OCI-LY1 (cell line): ENCODE data around the gene KLHDC4.

Source experiments
- H2AFZ ChIP-seq: fragments of 200-600 bp; sonication (generic), shearing (Covaris generic); 2 replicates; pipeline ENCODE4 v1.6.0; 2014; ENCODE audit warnings: antibody characterized with exemption, mild to moderate bottlenecking, low read length
- H3F3A ChIP-seq: fragments of 200-600 bp; sonication (generic), shearing (Covaris generic); 2 replicates; pipeline ENCODE4 v1.6.0; 2014; ENCODE audit warnings: mild to moderate bottlenecking, antibody characterized with exemption, low read length, moderate library complexity; ENCODE audit not compliant: insufficient read depth
- H3K27ac ChIP-seq: fragments of 200-600 bp; sonication (generic); 2 replicates; pipeline ENCODE4 v1.5.1; 2014; ENCODE audit warnings: low read length, mixed run types, mild to moderate bottlenecking, low read depth; ENCODE audit not compliant: poor library complexity, severe bottlenecking
- H3K27me3 ChIP-seq: fragments of 200-600 bp; sonication (generic); 2 replicates; pipeline ENCODE4 v1.6.0; 2014; ENCODE audit warnings: antibody characterized with exemption, mild to moderate bottlenecking, low read length, moderate library complexity; ENCODE audit not compliant: insufficient read depth
- H3K36me3 ChIP-seq: fragments of 200-600 bp; sonication (generic); 2 replicates; pipeline ENCODE4 v1.6.1; 2014; ENCODE audit warnings: mild to moderate bottlenecking, antibody characterized with exemption, low read length, moderate library complexity, mixed read lengths; ENCODE audit not compliant: insufficient read depth
- H3K4me1 ChIP-seq: fragments of 200-600 bp; sonication (generic); 2 replicates; pipeline ENCODE4 v1.5.1; 2014; ENCODE audit warnings: mild to moderate bottlenecking, low read length, moderate library complexity; ENCODE audit not compliant: insufficient read depth, severe bottlenecking
- H3K4me2 ChIP-seq: fragments of 200-600 bp; sonication (generic), shearing (Covaris generic); 2 replicates; pipeline ENCODE4 v1.6.1; 2014; ENCODE audit warnings: low read length
- H3K4me3 ChIP-seq: fragments of 200-600 bp; sonication (generic); 2 replicates; pipeline ENCODE4 v1.5.1; 2014; ENCODE audit warnings: low read length, low read depth, mild to moderate bottlenecking, mixed read lengths; ENCODE audit not compliant: poor library complexity, severe bottlenecking
- H3K79me2 ChIP-seq: fragments of 200-600 bp; shearing (Covaris generic); 2 replicates; pipeline ENCODE4 v1.6.1; 2016; ENCODE audit warnings: mixed run types, low read length, mixed read lengths; ENCODE audit not compliant: insufficient read depth
- H3K9ac ChIP-seq: fragments of 200-600 bp; sonication (generic), shearing (Covaris generic); 2 replicates; pipeline ENCODE4 v1.6.1; 2014; ENCODE audit warnings: mild to moderate bottlenecking, low read length, mixed read lengths
- H3K9me2 ChIP-seq: fragments of 200-600 bp; sonication (generic), shearing (Covaris generic); 2 replicates; pipeline ENCODE4 v1.6.1; 2014; ENCODE audit warnings: low read depth, mild to moderate bottlenecking, low read length, mixed read lengths
- H3K9me3 ChIP-seq: fragments of 200-600 bp; shearing (Covaris generic); 2 replicates; pipeline ENCODE4 v1.6.1; 2014; ENCODE audit warnings: low read length, mixed read lengths
- H4K20me1 ChIP-seq: fragments of 200-600 bp; sonication (generic), shearing (Covaris generic); 2 replicates; pipeline ENCODE4 v1.6.0; 2016; ENCODE audit warnings: mild to moderate bottlenecking, low read length; ENCODE audit not compliant: insufficient read depth
- EZH2 ChIP-seq: fragments of 200-600 bp; sonication (generic), shearing (Covaris generic); IDR thresholded peaks from 2 replicates; pipeline ENCODE4 v1.8.0; 2017; ENCODE audit warnings: borderline replicate concordance, mixed run types, mild to moderate bottlenecking, antibody characterized with exemption, low read length, moderate library complexity, mixed read lengths
- TF ChIP-seq, protein P1 (sequence below): fragments of 200-600 bp; sonication (generic), shearing (Covaris generic); IDR thresholded peaks from 2 replicates; pipeline ENCODE4 v1.5.1; 2017; ENCODE audit warnings: mild to moderate bottlenecking, antibody characterized with exemption, low read length, moderate library complexity, mixed read lengths

The KLHDC4 gene

DNA sequence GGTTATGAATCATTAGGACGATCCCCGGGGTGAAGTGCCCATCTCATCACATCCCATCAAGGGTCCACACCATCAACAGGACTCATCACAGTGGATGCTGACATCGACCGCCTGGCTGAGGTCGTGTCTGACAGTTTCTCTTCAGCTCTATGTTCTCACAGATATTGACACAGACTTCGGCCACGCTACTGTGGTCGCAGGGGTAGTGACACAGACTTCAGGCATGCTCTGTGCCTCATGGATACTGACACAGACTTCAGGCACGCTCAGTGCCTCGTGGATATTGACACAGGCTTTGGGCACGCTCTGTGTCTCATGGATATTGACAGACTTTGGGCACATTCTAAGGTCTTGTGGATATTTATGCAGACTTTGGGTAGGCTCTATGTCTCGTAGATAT, 50.1 kb downstream of the KLHDC4 start:
- TF ChIP-seq, protein P1, sequence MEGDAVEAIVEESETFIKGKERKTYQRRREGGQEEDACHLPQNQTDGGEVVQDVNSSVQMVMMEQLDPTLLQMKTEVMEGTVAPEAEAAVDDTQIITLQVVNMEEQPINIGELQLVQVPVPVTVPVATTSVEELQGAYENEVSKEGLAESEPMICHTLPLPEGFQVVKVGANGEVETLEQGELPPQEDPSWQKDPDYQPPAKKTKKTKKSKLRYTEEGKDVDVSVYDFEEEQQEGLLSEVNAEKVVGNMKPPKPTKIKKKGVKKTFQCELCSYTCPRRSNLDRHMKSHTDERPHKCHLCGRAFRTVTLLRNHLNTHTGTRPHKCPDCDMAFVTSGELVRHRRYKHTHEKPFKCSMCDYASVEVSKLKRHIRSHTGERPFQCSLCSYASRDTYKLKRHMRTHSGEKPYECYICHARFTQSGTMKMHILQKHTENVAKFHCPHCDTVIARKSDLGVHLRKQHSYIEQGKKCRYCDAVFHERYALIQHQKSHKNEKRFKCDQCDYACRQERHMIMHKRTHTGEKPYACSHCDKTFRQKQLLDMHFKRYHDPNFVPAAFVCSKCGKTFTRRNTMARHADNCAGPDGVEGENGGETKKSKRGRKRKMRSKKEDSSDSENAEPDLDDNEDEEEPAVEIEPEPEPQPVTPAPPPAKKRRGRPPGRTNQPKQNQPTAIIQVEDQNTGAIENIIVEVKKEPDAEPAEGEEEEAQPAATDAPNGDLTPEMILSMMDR: no peak
- no peak for TF ChIP-seq EZH2
- H3K27me3 ChIP-seq: no peaks in the 10 kb centered on the region
- no peaks in the 10 kb centered on the region for H4K20me1 ChIP-seq
- H2AFZ ChIP-seq: no peak overlapping the region
- no peak overlapping the region for H3K9ac ChIP-seq
- no peak overlapping the region for H3K4me3 ChIP-seq
- peaks cover 51% of the 10 kb centered on the region for H3K4me1 ChIP-seq
- H3K9me2 ChIP-seq: no peaks in the 10 kb centered on the region
- H3F3A ChIP-seq: 0 out of 2 replicates have a peak, but pooled peaks cover 5% of the 10 kb centered on the region
- H3K36me3 ChIP-seq: peaks cover 83% of the 10 kb centered on the region
- no peaks in the 10 kb centered on the region for H3K79me2 ChIP-seq
- H3K4me2 ChIP-seq: no peak overlapping the region
- H3K9me3 ChIP-seq: no peaks in the 10 kb centered on the region
- H3K27ac ChIP-seq: peak overlapping the region; percentile 99

DNA sequence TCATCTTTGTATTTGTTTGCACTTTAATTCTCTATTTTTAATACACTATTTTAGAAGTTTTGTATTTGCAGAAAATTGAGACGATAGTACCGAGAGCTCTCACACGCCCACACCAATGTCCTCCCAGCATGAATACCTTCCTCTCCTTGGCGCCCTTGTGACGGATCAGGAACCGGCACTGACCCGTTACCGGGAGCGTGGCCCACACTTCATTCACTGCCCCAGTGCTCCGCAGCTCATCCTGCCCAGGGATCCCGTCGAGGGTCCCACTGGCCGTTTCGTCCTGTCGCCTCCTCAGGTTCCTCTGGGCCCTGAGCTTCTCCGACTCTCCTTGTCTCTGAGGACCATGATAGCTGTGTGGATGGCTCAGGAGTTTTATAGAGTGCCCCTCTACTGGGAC, 50.6 kb downstream of the KLHDC4 start:
- Histone ChIP-seq H3K79me2 (no peaks in the 10 kb centered on the region), H3K4me1 (peaks cover 51% of the 10 kb centered on the region), H3K4me2 (no peak overlapping the region), H3K9me3 (no peaks in the 10 kb centered on the region), H3K4me3 (no peak overlapping the region), H2AFZ (no peak overlapping the region), H3F3A (0 out of 2 replicates have a peak, but pooled peaks cover 5% of the 10 kb centered on the region), H3K9me2 (no peaks in the 10 kb centered on the region), H3K27ac (peak overlapping the region; percentile 99), H3K9ac (no peak overlapping the region), H3K36me3 (peaks cover 83% of the 10 kb centered on the region), H3K27me3 (no peaks in the 10 kb centered on the region), H4K20me1 (no peaks in the 10 kb centered on the region)
- TF ChIP-seq EZH2: no peak
- TF ChIP-seq, protein P1: no peak

DNA sequence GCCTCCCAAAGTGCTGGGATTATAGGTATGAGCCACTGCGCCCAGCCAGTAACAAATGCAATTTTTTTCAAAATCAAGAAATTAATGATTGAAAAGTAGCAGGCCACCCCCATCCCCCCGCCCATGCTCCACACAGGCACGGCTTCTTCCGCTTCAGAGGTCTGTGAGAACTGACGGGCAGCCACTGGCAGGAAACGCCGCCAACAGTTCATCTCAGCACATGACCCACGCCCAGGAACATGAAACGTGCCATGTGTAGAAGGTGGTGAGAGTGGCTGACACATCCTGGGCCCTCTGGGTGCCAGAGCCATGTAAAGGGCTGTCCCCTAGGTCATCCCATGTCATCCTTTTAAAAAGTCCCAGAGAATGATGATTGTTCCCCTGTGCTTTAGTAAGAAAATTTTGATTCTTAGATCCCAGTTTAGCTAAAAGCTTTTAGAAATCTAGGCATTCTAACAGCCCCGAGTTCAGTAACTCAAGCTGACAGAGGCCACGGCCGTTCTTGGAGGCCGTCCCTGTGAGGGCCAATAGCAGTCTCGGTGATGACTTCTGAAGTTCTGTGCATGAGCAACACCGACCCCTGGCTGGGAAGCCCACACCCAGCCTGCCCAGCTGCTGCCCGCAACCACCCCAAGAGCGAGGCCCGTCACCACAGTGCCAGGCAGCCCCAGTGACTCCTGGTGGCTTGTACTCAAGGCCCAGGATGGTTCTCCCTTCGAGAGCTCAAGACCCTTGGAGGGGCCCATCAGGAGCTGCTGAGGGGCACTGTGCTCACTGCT, 52.1 kb downstream of the KLHDC4 start:
- Histone ChIP-seq H3K27me3 (no peaks in the 10 kb centered on the region), H3K4me2 (peak overlapping the region; percentile 46; the same call in 1 of the 2 replicates), H3K79me2 (no peaks in the 10 kb centered on the region), H3K27ac (peak overlapping the region; percentile 99), H3F3A (0 out of 2 replicates have a peak, but pooled peaks cover 5% of the 10 kb centered on the region), H3K4me3 (no peak overlapping the region), H3K4me1 (peaks cover 51% of the 10 kb centered on the region), H2AFZ (no peak overlapping the region), H3K36me3 (peaks cover 84% of the 10 kb centered on the region), H3K9ac (peak overlapping the region; percentile 65), H4K20me1 (no peaks in the 10 kb centered on the region), H3K9me3 (no peaks in the 10 kb centered on the region), H3K9me2 (no peaks in the 10 kb centered on the region)
- no peak for TF ChIP-seq EZH2
- TF ChIP-seq, protein P1: no peak; the same call in 1 of the 2 replicates
